ENCODE measurements around the gene NR4A2.

DNA sequence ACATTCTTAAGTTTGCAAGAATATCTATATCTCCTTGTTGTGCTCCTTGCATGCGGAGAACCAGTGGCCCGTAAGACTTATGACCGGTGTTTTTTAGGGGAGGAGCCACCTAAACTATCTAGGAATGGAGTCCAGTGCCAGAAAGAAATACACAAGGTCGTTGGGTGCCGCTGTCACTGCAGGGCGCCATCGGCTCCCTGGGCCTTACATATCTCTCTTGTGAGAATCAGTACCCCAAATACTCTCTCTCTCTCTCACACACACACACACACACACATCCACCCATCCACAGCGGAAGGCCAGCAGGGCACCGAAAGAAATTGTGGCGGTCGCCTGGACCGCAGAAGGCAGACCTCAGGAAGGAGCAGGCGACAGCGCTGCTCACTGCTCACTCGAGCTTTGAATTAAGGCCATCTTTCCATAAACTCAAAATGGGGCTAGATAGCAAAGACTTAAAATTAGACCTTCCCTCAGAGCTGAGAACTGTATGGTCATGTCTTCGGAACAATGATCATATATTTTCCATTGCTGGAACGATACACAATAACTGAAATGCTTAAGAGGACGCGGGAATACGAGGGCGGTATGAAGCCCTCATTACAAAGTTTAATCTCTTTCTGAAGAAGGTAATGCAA, 10.4 kb downstream of the NR4A2 start:
- TF ChIP-seq EZH2phosphoT487 (IDR thresholded peaks at IDR 0.05; ENCODE audit: insufficient read depth, low read depth) (no peak), EZH2 (IDR thresholded peaks at IDR 0.05; ENCODE audit: insufficient read depth, poor library complexity, severe bottlenecking) (no peak)
